Endometrium (tissue), 2 donors: Measurements from ENCODE around the gene CIAO2B.
"Not testable (repeated sequence)": the region's sequence is repeated elsewhere in the genome, so short reads cannot be mapped to it uniquely, and the experiment has no call there.

Experiments
- FAIRE-seq: peaks from 2 replicates; lab custom pipeline; 2012; peaks lifted over from hg19 to GRCh38; lab: Jason Lieb, UNC
- donor health status: control.
- donor health status: control.

CIAO2B gene

DNA sequence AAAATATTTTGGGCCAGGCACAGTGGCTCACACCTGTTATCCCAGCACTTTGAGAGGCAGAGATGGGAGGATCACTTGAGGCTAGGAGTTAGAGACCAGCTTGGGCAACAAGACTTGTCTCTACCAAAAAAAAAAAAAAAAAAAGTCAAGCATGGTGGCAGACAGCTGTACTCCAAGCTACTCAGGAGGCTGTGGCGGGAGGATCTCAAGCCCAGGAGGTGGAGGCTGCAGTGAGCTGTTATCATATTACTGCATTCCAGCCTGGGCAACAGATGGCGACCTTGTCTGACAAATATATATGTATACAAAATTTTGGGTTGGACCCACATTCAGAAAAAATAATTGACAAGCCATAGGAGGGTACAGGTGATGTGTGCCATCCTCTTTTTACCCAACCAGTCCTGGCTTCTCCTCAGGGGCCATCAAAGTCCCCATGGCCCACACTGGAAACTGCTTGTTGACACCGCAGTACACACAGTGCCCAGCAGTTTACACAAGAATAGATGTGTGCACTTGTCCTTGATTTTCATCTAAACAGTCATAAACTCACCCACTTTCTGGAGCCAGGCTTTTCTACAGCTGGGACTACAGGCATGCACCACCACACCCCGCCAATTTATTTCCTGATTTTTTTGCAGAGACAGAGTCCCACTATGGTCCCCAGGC, 2.8 kb upstream of the CIAO2B start:
- no peak for FAIRE-seq

DNA sequence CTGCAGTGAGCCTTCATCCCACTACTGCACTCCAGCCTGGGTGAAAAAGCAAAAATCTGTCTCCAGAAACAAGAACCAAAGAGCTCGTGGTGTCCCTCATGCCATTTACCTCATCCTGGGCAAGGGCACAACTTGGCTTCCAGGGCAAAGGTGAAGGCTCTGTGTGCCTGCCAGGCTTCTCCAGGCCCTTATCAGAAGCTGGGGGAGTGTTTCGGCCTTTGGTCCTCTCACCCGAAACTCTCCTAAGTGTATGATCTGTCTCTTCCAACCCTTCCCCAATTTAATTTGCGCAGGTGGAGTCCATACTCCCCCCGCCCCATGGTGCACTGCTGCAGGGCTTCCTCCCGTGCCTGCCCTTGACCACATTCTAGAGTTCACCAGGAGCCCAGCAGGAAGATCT, 2.3 kb upstream of the CIAO2B start:
- no peak for FAIRE-seq

DNA sequence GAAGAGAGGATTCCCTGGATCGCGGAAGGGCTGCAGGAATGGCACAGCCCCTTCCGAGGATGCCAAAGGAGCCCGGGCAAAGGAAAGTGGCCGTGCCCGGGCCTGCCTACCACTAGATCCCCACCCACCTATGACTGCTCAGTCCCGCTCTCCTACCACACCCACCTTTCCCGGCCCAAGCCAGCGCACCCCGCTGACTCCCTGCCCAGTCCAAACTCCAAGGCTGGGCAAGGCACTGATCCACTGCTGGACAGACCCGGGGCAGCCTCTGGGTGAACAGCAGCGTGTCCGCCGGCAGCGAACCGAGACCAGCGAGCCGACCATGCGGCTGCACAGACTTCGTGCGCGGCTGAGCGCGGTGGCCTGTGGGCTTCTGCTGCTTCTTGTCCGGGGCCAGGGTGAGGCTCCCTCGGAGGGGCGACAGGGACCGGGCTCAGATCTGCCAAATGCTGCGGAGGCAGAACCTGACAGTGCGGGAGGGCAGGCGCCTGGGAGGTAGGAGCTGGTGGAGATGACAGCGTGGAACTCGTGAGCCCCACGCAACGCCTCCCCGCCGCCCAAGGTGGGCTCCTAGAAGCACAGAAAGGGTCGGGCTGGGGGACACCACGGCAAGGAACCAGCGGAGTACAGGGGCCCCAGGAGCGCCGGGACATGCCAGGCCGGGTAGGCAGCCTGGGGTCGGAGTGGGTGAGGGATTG, 1.3 kb upstream of the CIAO2B start, which contains the start of gene CES2:
CES2 (plus strand) TSS at position 203 of the 698 bp plus-strand sequence; CDS start at position 323, 120 bp downstream.
- FAIRE-seq = no peak

DNA sequence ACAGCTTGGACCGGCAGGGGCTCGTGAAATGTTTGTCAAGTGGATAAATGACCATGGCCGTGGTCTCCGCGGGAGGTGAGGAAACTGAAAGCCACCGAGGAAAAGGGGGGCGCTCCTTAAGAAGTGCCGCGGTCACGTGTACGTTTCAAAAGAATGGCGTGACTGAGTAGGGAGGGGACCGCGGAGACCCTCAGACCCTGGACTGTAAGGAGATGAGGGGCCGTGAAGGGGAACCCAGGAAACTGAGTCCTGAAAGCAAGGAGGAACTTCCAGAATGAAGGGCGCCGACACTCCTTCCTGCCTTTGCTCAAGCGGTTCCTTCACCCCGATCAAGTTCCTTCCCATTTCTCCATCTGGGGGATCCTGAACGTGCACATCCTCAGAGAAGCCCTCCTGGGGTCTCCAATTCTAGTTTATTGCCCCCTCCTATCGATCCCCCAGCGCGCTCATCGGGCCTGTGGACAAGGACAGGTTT, 674 bp upstream of the CIAO2B start:
- FAIRE-seq = not testable (repeated sequence)

DNA sequence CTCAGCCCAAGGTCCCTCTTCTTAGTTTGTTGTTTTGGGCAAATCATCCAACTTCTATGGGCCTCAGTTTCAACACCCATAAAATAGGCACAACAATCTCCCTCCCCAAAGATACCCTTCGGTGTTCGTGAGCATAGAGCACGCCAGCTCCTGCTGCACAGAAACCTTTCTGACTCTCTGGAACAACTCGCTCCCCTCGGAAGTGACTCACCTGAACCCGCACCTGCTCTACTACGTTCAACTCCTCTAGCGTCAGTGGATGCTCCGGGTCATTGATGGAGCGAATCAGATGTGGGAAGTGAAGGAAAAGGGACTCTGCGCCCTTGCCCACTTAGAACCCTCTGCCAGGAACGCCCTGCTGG, 445 bp downstream of the CIAO2B start:
- FAIRE-seq = no peak

DNA sequence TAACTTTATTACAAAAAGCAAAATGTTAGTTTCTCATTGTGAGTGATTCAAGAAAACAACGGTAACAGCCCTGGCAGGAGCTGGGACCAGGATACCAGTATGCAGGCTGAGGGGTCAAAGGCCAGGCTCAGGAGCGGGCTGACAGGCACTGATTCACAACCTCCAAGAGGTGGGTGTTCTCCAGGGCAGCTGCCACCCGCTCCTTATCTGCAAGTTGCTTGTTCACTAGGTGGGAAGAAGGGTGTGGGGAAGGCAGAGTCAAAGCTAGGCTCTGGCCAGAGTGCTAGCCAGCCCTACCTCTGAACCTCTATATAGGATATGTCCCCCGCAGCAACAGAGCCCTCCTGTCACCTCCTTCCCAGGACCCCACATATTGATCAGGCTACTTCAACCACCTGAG, 2.1 kb downstream of the CIAO2B start:
- no peak for FAIRE-seq

DNA sequence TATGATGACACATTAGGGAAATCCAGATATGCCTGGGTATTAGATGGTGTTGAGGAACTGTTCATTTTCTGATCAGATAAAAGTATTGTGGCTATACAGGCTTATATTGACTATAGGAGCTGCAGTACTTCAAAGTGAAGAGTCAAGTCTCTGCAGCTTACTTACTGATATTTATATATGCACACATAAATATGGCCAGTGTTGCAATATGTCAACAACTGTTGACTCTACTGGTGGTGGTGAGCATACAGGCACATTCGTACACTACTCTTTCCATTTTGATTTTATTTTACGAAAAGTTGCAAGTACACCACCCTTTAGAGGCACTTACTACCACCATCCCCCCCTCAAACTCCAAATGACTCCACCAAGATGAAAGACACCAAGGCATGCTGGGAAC, 2.5 kb downstream of the CIAO2B start:
- FAIRE-seq = no peak

DNA sequence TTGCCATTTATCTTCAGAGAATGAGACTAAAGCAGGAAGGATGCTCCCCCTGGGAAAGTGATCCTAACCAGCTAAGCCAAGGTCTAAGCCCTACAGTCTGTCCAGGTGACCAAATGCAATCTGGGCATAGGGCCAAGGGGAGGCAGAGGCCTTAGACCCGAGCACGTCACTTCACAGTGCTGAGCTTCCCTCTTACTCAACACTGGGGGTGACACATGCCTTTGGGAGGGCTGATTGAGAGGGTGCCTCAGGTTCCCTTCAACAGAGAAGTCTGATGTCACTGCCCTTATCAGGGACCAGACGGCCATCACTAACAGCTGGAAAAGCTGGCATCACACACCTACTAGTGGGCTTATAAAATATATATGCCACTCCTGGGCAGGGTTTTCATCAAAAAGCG, 4.0 kb downstream of the CIAO2B start:
- no peak for FAIRE-seq

DNA sequence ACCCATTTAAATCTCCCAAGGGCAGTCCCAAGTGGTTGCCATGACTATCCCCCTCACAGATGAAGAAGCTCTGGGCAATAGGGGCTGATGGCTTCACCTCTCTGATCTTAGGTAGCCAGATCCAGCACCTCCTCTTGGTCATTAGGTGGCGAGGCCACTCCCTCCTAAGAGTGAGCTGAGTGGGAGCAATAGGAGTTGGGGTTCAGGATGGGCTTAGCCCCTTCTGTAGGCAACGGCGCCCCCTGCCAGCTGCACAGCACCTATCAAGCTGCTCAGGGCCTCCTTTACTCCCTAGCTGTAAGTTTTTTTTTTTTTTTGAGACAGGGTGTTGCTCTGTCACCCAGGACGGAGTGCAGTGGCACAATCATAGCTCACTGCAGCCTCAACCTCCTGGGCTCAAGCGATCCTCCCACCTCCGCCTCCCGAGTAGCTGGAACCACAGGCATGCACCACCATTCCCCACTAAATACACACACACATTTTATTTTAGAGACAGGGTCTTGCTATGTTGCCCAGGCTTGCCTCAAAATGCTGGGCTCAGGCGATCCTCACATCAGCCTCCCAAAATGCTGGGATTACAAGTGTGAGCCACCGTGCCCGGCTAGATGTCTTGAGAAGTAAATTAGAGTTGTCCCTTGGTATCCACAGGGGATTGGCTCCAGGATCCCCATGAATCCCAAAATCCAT, 5.4 kb downstream of the CIAO2B start:
- no peak for FAIRE-seq

DNA sequence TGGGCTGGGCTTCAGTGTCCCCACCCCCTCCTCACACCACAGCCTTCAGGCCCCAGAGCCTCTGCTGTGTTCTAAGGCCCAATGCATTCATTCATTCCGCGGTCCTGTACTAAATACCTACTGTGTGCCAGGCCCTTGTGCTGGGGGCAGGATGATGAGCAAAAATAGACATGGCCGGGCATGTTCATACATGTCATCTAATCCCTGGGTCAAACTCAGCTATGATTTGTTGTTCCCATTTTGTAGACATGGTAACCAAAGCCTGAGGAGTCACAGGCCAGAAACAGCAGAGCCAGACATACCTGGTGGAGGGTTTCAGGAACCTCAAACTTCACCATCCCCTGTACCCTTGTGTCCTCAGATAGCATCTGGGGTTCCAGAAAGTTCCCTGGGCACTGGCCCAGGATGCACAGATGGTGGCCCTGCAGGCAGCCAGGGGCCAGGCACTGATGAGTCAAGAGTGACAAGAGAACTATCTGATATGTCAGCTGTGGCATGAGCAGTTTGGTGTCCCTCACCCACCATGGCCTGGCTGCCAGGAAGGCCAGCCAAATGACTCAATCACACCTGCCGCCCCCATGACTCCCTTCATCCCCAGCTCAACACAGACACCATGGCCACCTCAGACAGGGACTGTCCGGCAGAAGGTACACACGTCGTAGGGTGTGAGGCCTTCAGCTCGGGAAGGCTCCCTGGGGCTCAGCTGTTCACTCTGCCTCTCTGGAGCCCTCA, 6.1 kb downstream of the CIAO2B start:
- no peak for FAIRE-seq

DNA sequence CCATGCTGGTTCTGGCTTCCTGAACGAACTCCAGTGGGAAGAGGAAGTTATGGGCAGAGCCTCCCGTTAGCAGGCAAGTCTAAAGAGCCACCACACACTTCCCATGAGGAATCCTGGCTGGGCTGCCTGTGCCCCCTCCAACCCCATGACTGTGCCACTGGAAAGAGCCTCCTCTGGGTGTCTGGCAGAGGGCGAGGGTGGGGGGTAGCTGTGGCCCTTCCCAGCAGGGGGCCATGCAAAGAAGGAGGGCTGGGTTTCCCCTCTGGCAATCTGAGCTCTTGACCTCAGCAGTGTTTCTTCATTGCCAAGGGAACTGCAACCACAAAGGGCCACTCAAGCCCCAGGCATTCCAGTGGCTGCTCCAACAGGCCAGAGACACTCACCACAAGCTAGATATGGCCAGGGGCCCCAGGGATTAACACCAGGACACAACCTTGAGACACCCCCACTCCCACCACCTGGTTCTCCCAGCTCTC, 7.2 kb downstream of the CIAO2B start:
- no peak for FAIRE-seq

DNA sequence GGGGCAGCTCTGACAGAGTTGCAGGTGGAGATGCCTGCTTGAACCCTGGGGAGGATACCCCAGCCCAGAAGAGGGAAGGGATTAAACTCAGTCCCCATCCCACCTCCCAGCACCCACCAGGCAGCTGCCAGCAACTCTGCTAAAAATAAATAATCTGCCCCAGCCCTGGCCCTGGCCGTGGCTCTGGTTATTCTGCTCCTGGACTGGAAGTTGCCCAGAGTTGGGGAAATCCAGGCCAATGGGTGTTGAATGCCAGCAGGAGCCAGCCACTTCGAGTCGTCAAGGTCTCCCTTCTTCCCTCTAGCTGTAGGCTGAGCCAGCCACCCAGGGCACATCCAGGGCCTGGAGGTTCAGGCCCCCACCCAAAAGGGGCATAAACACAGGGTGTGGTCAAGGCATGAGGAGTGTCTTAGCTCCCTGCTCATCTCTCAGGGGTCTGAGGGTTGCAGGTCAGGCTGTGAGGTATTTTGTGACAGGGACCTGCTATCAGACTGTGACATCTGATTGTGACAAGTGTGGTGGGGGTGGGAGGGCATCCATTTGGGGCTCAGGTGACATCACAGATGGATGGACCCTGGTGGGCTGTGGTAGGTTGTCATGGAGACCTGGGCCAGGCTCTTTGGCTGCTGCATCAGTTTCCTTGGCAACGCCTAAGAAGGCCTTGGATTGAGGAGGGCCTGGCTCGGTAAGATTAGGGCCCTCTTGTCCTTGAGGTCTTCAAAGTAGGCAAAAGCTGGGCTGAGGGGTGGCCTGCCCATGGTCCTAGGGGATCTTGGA, 7.8 kb downstream of the CIAO2B start:
- FAIRE-seq = no peak

DNA sequence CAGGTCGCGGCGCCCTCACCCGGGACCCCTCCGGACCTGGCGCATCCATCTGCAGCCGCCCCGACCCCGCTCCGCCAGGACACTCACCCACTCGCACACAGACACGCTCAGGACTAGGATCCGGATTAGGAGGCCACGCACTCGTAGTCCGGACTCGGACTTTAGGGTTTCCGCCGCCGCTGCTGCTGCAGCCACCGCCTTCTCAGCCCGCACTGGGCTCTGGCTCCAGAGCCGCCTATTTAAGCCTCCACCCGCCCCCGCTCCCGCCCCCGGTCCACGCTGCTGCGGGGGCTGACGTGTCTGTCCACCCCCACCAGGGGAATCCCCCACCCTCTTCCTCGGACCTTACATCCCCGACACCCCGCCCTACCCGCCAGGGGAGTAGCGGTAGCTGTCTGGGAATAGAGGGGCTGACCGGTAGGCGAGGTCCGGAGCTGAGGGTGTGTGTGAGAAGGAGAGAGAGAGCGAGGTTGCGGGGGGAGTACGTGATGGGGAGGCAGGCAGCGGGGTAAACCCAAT, 8.8 kb downstream of the CIAO2B start, which contains the start of gene RRAD:
RRAD (minus strand) TSS at position 214 of the 519 bp plus-strand sequence. CDS start 356 bp downstream, outside the sequence.
- FAIRE-seq = no peak

DNA sequence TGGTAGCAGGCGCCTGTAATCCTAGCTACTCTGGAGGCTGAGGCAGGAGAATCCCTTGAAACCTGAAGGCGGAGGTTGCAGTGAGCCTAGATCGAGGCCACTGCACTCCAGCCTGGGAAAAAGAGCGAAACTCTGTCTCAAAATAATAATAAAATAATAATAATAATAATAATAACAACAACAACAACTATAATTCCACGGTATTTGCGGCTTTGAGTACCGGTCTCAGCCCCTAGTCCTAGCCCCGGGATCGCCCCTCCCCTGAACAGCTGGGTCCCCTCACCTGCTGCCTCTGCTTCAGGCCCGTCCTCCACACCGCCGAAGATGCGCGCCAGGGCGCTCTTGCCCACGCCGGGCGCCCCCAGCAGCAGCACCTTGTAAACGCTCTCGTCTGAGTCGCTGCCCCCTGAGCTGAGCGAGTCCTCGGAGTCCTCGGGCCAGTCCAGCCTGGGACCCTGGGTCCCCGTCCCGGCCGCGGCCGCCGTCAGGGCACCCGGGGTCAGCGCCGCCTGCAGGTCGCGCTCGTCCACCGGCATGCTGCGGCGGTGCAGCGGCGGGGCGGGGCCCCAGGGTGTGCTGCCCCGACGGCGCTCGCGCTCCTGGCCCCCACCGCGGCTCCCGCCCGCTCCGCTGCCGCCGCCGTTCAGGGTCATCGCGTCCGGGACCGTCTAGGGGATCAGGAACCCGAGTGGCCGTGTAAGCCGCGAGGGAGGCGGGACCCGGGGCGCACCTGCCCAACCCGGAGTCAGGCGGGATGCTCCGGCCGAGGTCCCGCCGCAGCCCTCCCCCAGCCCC, 9.5 kb downstream of the CIAO2B start:
- no peak for FAIRE-seq

DNA sequence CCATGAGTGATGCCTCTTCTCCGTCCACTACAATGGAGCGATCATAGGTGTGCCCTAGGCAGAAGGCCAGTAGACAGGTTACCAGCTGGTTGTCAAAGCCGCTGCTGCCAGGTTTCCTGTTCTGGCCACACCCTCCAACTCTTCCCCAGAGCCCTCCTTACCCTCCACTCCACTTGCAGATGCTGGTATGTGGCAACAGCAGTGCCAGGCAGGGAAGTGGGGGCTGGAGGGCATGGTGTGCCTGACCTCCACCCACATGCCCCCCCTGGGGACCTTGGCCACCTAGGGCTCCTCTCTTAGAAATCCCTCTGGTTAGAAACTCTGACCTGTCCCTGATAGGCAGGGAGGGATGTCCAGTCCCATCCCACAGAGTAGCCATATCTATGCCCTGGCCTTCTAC, 10.3 kb downstream of the CIAO2B start:
- no peak for FAIRE-seq

DNA sequence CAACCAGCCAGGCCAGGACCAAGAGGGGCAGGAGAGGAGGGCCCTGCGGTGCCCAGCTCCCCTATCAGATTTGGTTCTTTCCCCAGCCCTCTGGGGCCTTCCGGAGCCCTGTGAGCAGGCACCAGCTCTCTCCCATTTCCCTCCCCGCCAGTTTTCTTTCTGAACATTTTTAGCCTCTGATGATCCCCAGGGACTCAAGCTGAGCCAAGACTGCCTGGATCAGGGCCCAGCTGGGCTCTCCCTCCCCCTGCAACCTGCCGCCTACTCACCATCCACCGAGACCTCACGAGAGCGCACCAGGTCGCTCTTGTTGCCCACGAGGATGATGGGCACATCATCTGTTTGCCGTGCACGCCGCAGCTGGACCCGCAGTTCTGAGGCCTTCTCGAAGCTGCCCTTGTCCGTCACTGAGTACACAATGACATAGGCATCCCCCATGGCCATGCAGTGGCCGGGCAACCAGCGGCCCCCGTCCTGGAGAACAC, 10.9 kb downstream of the CIAO2B start:
- FAIRE-seq = no peak

DNA sequence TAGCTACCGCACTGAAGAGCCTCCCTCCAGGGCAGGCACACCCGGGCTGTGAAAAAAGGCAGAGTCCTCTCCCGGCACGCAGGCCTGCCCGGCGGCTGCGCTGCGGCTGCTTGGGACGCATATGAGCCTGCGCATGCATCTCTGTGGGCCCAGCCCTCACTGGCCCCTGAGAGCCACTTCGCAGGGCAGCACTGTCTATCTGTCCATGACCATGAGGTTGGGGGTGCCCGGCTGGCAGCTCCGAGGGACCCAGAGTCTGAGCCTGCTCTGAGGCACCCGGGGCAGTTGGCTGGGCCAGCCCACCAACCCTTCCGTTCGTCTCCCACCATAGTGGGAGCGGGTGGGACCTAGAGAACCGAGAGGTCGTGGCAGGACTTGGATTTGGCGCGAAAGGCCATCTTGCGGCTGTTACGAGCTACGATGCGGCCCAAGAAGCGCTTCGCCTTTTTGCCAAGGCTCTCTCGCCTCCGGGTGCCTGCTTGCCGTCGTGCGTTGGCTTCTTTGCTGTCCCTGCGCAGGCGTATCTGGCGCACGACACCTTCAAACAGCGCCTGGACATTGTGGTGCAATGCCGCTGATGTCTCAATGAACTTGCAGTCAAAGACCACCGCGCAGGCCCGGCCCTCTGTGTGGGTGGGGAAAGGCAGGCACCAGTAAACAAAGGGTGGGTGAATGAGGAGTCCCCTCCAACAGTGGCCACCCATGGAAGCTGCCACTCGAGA, 12.3 kb downstream of the CIAO2B start:
- no peak for FAIRE-seq

DNA sequence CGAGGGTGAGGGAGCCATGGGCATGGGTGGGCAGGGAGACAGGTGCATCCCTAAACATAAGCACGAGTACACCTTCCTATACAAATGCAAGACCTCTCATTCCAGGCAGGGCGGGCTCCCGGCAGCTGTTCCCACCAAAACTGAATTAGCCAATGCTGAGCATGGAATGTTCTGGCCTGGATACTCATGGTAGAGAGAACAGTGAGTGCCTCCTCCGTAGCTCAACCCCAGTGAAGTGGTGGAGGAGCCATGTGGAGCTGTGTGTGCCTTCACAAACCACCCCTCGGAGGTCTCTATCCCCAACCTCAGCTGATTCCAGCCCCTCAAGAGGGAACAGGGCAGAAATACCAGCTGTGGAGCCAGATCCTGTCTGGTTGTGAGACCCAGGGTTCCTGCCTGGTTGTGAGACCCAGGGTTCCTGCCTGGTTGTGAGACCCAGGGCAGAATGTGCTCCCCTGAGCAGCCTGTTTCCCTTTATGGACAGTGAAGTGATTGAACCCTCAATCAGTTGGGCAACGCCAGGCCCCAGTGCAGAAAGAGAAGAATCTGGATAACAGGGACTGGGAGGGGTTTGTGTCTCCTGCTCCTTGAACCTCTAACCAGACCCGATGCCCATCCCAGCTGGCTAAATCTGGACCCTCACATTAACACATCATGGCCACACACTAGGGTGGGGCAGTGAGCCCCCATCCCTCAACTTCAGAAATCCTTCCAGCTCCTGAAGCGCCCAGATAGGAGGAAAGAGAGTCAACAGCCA, 13.1 kb downstream of the CIAO2B start:
- FAIRE-seq = no peak

DNA sequence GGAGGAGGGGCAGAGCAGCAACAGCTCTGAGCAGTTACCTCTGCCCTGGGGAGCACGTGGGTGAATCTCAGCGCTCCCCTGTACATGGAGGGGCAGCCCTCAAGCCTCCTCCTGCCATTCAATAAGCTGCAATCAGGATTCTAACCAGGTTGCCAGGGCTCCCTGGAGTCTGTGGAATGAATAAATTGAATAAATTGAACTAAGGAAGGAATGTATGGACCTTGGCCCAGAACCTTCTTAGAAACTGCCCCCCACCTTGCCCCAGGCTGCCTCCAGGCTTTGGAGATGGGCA, 14.0 kb downstream of the CIAO2B start:
- FAIRE-seq = no peak
